GM12892 (cell line): ENCODE data around the gene MMP27.

Experiments
- POLR2A ChIP-seq: IDR thresholded peaks from 2 replicates; pipeline ENCODE4 v1.6.1; 2011; ENCODE audit warnings: low read depth, low read length, control low read depth
- POLR2AphosphoS5 ChIP-seq: IDR thresholded peaks from 2 replicates; pipeline ENCODE4 v1.6.1; 2011; ENCODE audit warnings: low read depth, low read length, control low read depth

GRCh38 chr11:102647430-102647829 lies 58.1 kb downstream of the MMP27 start:
- no peak for TF ChIP-seq POLR2A
- TF ChIP-seq POLR2AphosphoS5, result no peak
